ENCODE measurements around the gene LRRC3.

Gene LRRC3

DNA sequence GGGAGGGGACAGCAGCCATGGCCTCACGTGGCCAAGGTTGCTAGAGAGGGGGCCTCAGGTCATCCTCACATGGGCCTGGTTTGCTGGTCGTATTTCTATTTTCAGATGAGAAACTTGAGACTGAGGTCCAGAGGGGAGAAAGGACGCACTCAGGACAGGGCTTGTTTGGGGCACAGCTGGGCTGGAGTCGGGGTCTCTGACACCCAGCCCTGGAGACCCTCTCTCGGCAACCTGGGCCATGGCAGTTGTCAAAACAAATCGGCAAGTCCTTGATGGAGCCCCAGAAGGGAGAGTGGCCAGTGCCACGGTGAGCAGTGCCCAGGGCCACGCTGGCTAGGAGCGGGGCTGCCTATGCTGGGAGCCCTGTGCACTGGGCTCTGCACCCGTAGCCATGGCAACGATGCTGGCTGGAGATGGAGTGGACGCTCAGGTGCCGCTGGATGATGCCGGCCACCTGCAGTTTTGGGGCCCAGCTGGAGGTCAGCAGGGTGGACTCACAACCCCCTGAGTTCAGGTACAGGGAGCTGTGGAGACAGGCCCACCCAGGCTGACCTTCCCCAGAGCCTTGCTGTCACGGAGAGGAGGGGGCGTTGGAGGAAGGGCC lies 11.1 kb downstream of the LRRC3 start:
- peak overlapping the region; percentile 87 for H3K14ac ChIP-seq (ENCODE audit: low read length)
- WGBS, 2 donors (ENCODE audit: extremely low coverage in 2 of 2, insufficient read length in 2 of 2, insufficient replicate concordance in 1 of 2) = no CpG with 5 or more reads among the region's 16 CpGs
- H2BK15ac ChIP-seq (ENCODE audit: low read length) = no peak overlapping the region
- no peak overlapping the region for H2BK120ac ChIP-seq (ENCODE audit: low read depth, low read length)
- no peak overlapping the region for H3K18ac ChIP-seq (ENCODE audit: low read length)
- H3K4me2 ChIP-seq (ENCODE audit: insufficient read depth, low read length, poor library complexity, severe bottlenecking) = no peak overlapping the region
- no peak overlapping the region for H2AFZ ChIP-seq (ENCODE audit: low read length)
- H3K27me3 ChIP-seq (ENCODE audit: control insufficient read depth in 3 of 3, insufficient read depth in 3 of 3, low read depth in 1 of 3, low read length in 3 of 3) = no peaks in the 10 kb centered on the region
- H4K8ac ChIP-seq (ENCODE audit: low read depth, low read length) = no peak overlapping the region
- peak overlapping the region; percentile 33 for H2AK5ac ChIP-seq (ENCODE audit: low read depth, low read length)
- H2BK5ac ChIP-seq (ENCODE audit: low read length) = no peak overlapping the region
- no peaks in the 10 kb centered on the region for H3K79me1 ChIP-seq (ENCODE audit: low read depth, low read length)
- no peak overlapping the region for H3K4ac ChIP-seq (ENCODE audit: low read length)
- peak overlapping the region in 1 of 2 donors; percentile 63 for H3K4me3 ChIP-seq (ENCODE audit: low read length in 2 of 2)
- no peaks in the 10 kb centered on the region for H3K36me3 ChIP-seq (replicated peaks in 1 of 2; ENCODE audit: control insufficient read depth in 2 of 2, insufficient read depth in 2 of 2, low read length in 2 of 2)
- H3K23ac ChIP-seq (ENCODE audit: low read depth, low read length, poor library complexity) = peak overlapping the region; percentile 87
- H2BK12ac ChIP-seq (ENCODE audit: low read length) = no peak overlapping the region
- no peaks in the 10 kb centered on the region for H3K4me1 ChIP-seq (ENCODE audit: control insufficient read depth in 2 of 2, insufficient read depth in 1 of 2, low read depth in 1 of 2, low read length in 2 of 2)
- peak overlapping the region; percentile 79 for H3K9ac ChIP-seq (ENCODE audit: low read depth, low read length, poor library complexity)
- no peak for DNase-seq (ENCODE audit: low spot score)
- H3K27ac ChIP-seq (replicated peaks; ENCODE audit: low read length) = no peak overlapping the region
- H4K91ac ChIP-seq (ENCODE audit: low read depth, low read length, poor library complexity) = no peak overlapping the region
- H3K9me3 ChIP-seq (replicated peaks in 1 of 2; ENCODE audit: control insufficient read depth in 2 of 2, insufficient read depth in 1 of 2, low read depth in 1 of 2, low read length in 2 of 2) = peaks cover 0 to 2% of the 10 kb centered on the region in 2 donors

DNA sequence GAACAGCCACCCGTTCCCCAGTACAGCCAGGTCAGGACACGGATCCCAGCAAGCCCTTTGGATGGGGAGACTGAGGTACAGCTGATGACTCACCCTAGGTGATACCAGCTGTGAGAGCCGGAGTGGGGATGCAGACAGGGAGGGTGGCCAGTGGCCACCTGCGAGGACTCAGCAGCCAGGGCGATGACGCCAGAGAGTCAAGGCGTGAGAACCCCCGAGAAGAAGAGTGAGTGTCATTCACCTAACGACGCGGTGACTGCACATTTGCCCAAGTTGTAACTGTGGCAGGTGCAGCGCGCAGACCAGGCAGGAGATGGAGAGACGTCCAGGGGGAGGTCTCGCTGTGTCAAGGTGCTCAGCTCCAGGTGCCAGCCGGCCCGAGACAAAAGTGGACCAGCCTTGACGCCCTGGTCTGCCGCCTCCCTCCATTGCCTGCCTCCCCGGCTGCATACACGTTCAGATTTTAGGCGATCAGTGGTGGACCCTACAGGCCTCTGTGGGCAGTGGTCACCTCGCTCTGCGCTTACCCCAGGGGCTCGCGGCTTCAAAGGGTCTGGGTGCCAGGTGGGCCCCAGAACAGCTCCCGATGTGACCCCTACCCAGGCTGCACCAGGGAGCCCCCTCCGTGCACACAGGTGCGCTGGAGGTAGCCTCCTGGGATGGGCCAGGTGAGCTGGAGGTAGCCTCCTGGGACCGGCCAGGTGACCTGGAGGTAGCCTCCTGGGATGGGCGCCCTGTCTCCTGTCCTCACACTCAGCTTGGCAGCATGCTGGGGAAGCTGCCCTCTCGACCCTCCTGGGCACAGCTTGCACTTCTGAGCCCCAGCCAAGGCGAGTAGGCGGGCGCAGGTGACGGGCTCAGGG lies 11.9 kb downstream of the LRRC3 start:
- H4K91ac ChIP-seq (ENCODE audit: low read depth, low read length, poor library complexity) = no peak overlapping the region
- no peak overlapping the region for H3K18ac ChIP-seq (ENCODE audit: low read length)
- no peaks in the 10 kb centered on the region for H3K27me3 ChIP-seq (ENCODE audit: control insufficient read depth in 3 of 3, insufficient read depth in 3 of 3, low read depth in 1 of 3, low read length in 3 of 3)
- H2AFZ ChIP-seq (ENCODE audit: low read length) = no peak overlapping the region
- no peaks in the 10 kb centered on the region for H3K79me1 ChIP-seq (ENCODE audit: low read depth, low read length)
- no peak overlapping the region for H3K9ac ChIP-seq (ENCODE audit: low read depth, low read length, poor library complexity)
- no peaks in the 10 kb centered on the region for H3K36me3 ChIP-seq (replicated peaks in 1 of 2; ENCODE audit: control insufficient read depth in 2 of 2, insufficient read depth in 2 of 2, low read length in 2 of 2)
- H3K4me3 ChIP-seq (ENCODE audit: low read length in 2 of 2) = peak overlapping the region in 1 of 2 donors; percentile 63
- H2AK5ac ChIP-seq (ENCODE audit: low read depth, low read length) = peak overlapping the region; percentile 33
- no peak for DNase-seq (ENCODE audit: low spot score)
- no peak overlapping the region for H2BK15ac ChIP-seq (ENCODE audit: low read length)
- no CpG with 5 or more reads among the region's 36 CpGs for WGBS, 2 donors (ENCODE audit: extremely low coverage in 2 of 2, insufficient read length in 2 of 2, insufficient replicate concordance in 1 of 2)
- peaks cover 0 to 2% of the 10 kb centered on the region in 2 donors for H3K9me3 ChIP-seq (replicated peaks in 1 of 2; ENCODE audit: control insufficient read depth in 2 of 2, insufficient read depth in 1 of 2, low read depth in 1 of 2, low read length in 2 of 2)
- peak overlapping the region; percentile 87 for H3K23ac ChIP-seq (ENCODE audit: low read depth, low read length, poor library complexity)
- H2BK120ac ChIP-seq (ENCODE audit: low read depth, low read length) = no peak overlapping the region
- H3K27ac ChIP-seq (replicated peaks; ENCODE audit: low read length) = no peak overlapping the region
- no peaks in the 10 kb centered on the region for H3K4me1 ChIP-seq (ENCODE audit: control insufficient read depth in 2 of 2, insufficient read depth in 1 of 2, low read depth in 1 of 2, low read length in 2 of 2)
- H3K14ac ChIP-seq (ENCODE audit: low read length) = peak overlapping the region; percentile 58
- H2BK12ac ChIP-seq (ENCODE audit: low read length) = no peak overlapping the region
- H3K4ac ChIP-seq (ENCODE audit: low read length) = no peak overlapping the region
- no peak overlapping the region for H4K8ac ChIP-seq (ENCODE audit: low read depth, low read length)
- no peak overlapping the region for H2BK5ac ChIP-seq (ENCODE audit: low read length)
- H3K4me2 ChIP-seq (ENCODE audit: insufficient read depth, low read length, poor library complexity, severe bottlenecking) = no peak overlapping the region

DNA sequence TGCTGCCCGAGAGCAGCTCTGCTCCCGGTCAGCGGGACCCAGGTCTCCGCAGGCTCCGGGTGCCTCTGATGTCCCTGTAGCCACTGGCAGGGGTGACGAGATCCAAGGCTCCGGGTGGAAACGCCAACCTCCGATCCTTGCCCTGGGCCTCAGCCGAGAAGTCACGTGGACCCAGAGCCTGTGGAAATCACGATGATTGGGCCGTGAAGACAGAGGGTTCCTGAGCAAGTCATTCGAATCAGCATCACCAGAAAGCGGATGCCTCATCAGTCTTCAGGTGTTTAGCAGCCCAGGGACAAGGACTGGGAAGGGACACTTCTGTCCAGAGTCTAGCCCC lies 12.5 kb downstream of the LRRC3 start:
- Histone ChIP-seq H2AK5ac (ENCODE audit: low read depth, low read length) (no peak overlapping the region), H2BK12ac (ENCODE audit: low read length) (no peak overlapping the region), H2BK5ac (ENCODE audit: low read length) (no peak overlapping the region), H3K23ac (ENCODE audit: low read depth, low read length, poor library complexity) (no peak overlapping the region), H4K91ac (ENCODE audit: low read depth, low read length, poor library complexity) (no peak overlapping the region), H3K9ac (ENCODE audit: low read depth, low read length, poor library complexity) (peak overlapping the region; percentile 34), H2BK15ac (ENCODE audit: low read length) (no peak overlapping the region), H3K4me1 (ENCODE audit: control insufficient read depth in 2 of 2, insufficient read depth in 1 of 2, low read depth in 1 of 2, low read length in 2 of 2) (no peaks in the 10 kb centered on the region), H2BK120ac (ENCODE audit: low read depth, low read length) (no peak overlapping the region), H3K4me3 (ENCODE audit: low read length in 2 of 2) (no peak overlapping the region), H3K36me3 (replicated peaks in 1 of 2; ENCODE audit: control insufficient read depth in 2 of 2, insufficient read depth in 2 of 2, low read length in 2 of 2) (no peaks in the 10 kb centered on the region), H3K79me1 (ENCODE audit: low read depth, low read length) (no peaks in the 10 kb centered on the region), H4K8ac (ENCODE audit: low read depth, low read length) (no peak overlapping the region), H3K14ac (ENCODE audit: low read length) (no peak overlapping the region), H3K4me2 (ENCODE audit: insufficient read depth, low read length, poor library complexity, severe bottlenecking) (no peak overlapping the region), H3K18ac (ENCODE audit: low read length) (peak overlapping the region; percentile 5), H3K9me3 (replicated peaks in 1 of 2; ENCODE audit: control insufficient read depth in 2 of 2, insufficient read depth in 1 of 2, low read depth in 1 of 2, low read length in 2 of 2) (peaks cover 0 to 2% of the 10 kb centered on the region in 2 donors), H3K4ac (ENCODE audit: low read length) (no peak overlapping the region), H3K27me3 (ENCODE audit: control insufficient read depth in 3 of 3, insufficient read depth in 3 of 3, low read depth in 1 of 3, low read length in 3 of 3) (no peaks in the 10 kb centered on the region), H3K27ac (replicated peaks; ENCODE audit: low read length) (no peak overlapping the region), H2AFZ (ENCODE audit: low read length) (no peak overlapping the region)
- no CpG with 5 or more reads among the region's 15 CpGs for WGBS, 2 donors (ENCODE audit: extremely low coverage in 2 of 2, insufficient read length in 2 of 2, insufficient replicate concordance in 1 of 2)
- no peak for DNase-seq (ENCODE audit: low spot score)

DNA sequence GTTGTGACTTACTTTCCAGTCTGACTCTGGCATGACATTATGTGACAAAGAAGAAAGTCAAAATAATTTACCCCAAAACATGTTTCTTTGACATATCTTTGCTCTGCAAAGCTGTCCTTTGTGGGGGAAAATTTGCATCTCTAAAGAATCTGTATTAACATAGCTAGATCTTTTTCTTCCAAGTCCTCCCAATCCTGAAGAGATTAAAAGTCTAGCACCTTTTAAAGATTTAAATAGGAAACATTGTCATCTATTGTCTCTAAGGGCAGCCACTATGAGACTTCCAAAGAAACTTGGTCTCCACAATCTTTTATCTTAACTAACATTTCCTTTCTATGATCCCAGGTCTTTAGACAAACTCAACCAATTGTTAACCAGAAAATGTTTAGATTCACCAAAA lies 16.0 kb downstream of the LRRC3 start:
- Histone ChIP-seq H2BK12ac (ENCODE audit: low read length) (no peak overlapping the region), H2BK120ac (ENCODE audit: low read depth, low read length) (no peak overlapping the region), H3K4ac (ENCODE audit: low read length) (no peak overlapping the region), H2AFZ (ENCODE audit: low read length) (no peak overlapping the region), H3K14ac (ENCODE audit: low read length) (no peak overlapping the region), H3K4me2 (ENCODE audit: insufficient read depth, low read length, poor library complexity, severe bottlenecking) (no peak overlapping the region), H4K8ac (ENCODE audit: low read depth, low read length) (no peak overlapping the region), H3K79me1 (ENCODE audit: low read depth, low read length) (no peaks in the 10 kb centered on the region), H3K23ac (ENCODE audit: low read depth, low read length, poor library complexity) (no peak overlapping the region), H3K9ac (ENCODE audit: low read depth, low read length, poor library complexity) (no peak overlapping the region), H3K9me3 (replicated peaks in 1 of 2; ENCODE audit: control insufficient read depth in 2 of 2, insufficient read depth in 1 of 2, low read depth in 1 of 2, low read length in 2 of 2) (no peaks in the 10 kb centered on the region), H3K27ac (replicated peaks; ENCODE audit: low read length) (no peak overlapping the region), H2AK5ac (ENCODE audit: low read depth, low read length) (no peak overlapping the region), H4K91ac (ENCODE audit: low read depth, low read length, poor library complexity) (no peak overlapping the region), H2BK5ac (ENCODE audit: low read length) (no peak overlapping the region), H3K36me3 (replicated peaks in 1 of 2; ENCODE audit: control insufficient read depth in 2 of 2, insufficient read depth in 2 of 2, low read length in 2 of 2) (no peaks in the 10 kb centered on the region), H2BK15ac (ENCODE audit: low read length) (no peak overlapping the region), H3K4me3 (ENCODE audit: low read length in 2 of 2) (no peak overlapping the region), H3K27me3 (ENCODE audit: control insufficient read depth in 3 of 3, insufficient read depth in 3 of 3, low read depth in 1 of 3, low read length in 3 of 3) (no peaks in the 10 kb centered on the region), H3K18ac (ENCODE audit: low read length) (no peak overlapping the region), H3K4me1 (ENCODE audit: control insufficient read depth in 2 of 2, insufficient read depth in 1 of 2, low read depth in 1 of 2, low read length in 2 of 2) (no peaks in the 10 kb centered on the region)
- no peak for DNase-seq (ENCODE audit: low spot score)
